HS-5 (cell line): Measurements from ENCODE around the gene RNU4-1.
"Not testable (repeated sequence)": the region's sequence is repeated elsewhere in the genome, so short reads cannot be mapped to it uniquely, and the experiment has no call there.

ENCODE experiments used
- DNase-seq: peaks from one replicate; pipeline ENCODE4 v3.0.0-alpha.2; 2012; ENCODE audit warnings: low read depth

Gene RNU4-1

DNA sequence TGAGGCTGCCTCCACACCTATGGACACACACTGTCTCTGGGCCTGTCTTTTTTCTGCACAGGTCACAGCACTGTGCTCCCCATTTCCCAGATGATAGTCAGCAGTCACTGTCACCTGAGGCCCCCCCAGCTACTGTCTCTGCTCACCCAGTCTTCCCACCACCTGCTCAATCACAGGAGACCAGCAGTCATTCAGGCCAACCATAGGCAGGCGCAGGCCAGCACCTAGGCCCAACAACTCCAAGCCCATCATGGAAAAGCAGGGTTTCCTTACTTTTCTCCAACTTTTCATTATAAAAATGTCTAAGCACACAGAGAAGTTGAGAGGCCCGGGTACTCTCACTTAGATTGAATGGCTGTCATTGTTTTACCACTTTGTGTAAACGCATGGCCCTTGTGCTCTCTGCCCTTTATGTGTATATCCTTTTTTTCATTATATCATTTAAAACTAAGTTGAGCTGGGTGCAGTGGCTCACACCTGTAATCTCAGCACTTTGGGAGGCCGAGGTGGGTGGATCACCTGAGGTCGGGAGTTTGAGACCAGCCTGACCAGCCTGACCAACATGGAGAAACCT, 34.6 kb downstream of the RNU4-1 start:
- no peak for DNase-seq

DNA sequence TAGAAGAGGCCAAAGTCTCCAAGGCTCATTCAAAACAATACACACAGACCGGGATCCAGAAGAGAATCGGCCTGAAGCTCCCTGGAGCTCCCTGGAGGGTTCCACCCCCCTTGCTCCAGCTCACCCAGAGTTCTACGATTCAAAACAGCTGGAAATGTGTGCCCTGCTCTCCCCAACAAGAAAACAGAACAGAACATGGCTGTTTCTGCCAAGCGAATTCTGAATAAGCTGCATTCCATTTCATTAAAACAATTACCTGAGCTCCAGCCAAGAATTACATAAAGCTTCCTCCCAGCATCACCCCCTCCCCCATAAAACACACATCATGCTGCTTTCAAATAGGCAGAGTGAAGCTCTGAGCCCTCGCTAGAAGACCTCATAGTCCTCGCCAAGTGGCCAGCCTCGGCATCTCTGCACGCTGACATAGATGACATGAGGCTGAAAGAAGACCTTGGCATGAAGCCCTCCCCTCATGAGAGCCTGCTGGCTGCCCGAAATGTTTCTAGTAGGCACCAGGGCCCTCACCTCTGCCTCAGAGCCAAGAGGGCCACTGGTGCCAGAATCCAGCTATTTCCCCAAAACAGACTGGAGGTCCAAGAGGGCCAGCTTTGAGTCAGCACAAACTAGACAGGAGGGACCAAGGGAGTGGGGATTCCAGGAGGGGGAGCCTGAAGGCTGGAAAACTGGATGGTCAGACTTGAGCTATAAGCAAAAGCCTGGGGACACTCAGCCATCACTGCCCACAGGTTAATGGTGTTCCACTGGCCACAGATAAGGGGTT, 35.8 kb downstream of the RNU4-1 start:
- peak; percentile 86 for DNase-seq

DNA sequence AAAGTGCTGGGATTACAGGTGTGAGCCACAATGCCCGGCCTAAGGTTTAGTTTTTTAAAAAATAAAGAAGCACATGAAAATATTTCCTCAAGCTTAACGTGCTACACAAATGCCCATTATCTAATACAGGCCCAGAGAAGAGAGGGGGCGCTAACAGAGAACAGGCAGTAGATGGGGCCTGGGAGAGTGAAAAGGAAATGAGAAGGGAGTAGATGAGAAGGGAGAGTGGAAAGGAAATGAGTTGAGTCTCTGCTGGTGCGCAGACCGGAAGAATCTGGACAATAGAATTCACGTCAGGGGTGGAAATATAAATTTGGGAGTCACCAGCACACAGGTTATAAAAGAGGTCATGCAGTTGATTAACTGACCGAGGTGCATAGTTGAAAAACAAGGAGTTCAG, 38.2 kb downstream of the RNU4-1 start:
- DNase-seq = no peak

DNA sequence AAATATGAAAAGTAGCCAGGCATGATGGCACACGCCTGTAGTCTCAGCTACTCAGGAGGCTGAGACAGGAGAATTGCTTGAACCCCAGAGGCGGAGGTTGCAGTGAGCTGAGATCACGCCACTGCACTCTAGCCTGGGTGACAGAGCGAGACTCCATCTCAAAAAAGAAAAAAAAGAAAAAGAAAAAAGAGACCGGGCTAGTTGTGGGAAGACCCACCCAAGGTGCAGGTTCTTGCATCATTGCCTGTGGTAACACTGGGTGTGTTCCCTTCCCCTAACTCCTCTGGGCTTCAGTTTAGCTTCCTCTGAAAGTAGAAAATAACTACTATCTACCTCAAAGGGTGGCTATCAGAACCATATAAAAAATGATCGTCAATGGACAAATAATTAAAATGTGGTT, 39.7 kb downstream of the RNU4-1 start:
- not testable (repeated sequence) for DNase-seq

DNA sequence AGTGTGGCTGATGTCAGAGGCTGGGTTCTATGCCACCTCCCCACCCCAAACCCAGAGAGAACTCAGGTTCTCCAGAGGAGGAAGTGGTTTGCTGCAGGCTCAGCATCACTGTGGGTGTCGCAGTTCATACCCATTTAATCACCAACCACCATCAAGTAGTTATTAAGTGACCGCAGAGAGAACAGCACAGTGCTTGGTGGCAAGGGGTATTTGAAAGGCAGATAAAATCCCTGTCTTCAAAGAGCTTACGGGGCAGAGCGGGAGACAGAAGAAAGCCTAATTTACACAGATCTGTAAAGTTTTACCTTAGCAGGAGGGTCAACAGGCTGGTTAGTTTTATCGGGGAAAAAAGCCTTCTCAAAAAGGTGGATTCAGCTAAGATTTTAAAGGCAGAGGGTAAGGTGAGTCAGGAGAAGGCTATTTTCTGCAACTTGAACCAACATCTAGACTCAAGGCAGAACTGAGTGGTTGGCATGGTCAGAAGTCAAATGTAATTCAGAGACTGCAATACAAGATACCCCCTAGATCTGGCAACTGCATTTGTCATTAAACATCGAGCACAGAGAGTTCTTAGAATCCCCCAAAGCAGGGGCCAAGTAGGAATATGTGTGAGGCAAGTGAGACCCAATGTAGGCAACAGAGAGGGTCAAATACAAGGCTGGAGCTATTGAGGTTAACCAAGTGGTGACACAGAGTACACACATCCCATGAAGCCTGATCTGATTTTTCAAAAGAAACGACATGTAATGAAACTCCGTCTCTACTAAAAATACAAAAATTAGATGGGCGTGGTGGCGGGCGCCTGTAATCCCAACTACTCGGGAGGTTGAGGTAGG, 40.7 kb downstream of the RNU4-1 start:
- no peak for DNase-seq

DNA sequence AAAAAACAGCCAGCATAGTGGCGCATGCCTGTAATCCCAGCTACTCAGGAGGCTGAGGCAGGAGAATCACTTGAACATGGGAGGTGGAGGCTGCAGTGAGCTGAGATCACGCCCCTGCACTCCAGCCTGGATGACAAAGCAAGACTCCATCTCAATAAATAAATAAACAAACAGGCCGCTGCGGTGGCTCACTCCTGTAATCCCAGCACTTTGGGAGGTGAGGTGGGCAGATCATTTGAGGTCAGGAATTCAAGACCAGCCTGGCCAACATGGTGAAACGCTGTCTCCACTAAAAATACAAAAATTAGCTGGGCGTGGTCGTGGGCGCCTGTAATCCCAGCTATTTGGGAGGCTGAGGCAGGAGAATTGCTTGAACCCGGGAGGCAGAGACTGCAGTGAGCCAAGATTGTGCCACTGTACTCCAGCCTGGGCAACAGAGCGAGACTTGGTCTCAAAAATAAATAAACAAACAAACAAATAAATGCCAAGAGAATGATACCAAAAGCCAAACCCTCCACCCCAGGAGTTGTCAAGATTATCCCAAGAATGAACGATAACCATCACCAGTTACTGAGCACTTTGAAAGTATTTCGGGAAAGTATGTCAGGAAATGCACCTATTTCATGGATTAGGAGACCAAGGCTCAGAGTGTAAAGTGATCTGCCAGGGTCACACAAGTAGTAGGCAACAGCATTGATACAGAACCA, 41.5 kb downstream of the RNU4-1 start:
- not testable (repeated sequence) for DNase-seq

DNA sequence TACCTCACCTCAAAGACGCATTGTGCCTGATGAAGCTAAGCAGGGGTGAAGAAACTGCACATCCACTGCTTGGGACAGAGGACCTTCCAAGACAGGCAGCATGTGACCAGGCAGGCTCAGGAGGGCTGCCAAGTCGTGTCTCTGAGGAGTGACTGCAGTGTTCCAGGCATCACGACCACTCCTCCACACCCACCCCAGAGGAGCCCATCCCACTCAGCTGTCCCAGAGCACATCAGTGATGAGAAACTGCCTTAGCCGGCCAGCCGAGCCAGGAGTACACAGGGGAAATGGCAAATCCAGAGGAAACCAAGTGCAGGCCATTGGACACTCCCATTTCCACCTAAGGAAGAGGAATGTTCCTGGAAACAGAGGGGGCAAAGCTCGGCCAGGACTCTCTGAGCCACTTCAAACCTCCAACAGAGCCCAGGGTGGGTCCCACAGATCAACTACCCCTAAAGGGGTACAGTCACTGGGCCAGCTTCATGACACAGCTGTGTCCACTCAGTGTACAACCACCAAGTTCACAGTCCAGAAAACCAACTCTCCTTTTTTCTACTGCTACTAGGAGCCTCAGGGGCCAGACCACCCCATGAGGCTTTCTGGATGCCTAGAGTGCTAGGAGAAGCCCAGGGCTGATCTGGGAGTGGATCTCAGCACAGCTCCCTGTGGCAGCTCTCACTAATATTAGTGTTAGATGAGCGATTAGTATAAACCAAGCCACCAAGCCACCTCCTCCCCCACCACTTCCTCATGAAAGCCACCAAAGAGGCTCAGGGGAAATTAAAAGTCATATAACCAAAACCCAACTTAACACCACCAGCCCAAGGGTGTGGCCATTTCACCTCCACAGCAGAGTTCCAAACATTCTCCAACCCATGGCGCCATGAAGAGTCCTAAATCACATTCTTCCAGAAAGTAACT, 42.9 kb downstream of the RNU4-1 start:
- no peak for DNase-seq

DNA sequence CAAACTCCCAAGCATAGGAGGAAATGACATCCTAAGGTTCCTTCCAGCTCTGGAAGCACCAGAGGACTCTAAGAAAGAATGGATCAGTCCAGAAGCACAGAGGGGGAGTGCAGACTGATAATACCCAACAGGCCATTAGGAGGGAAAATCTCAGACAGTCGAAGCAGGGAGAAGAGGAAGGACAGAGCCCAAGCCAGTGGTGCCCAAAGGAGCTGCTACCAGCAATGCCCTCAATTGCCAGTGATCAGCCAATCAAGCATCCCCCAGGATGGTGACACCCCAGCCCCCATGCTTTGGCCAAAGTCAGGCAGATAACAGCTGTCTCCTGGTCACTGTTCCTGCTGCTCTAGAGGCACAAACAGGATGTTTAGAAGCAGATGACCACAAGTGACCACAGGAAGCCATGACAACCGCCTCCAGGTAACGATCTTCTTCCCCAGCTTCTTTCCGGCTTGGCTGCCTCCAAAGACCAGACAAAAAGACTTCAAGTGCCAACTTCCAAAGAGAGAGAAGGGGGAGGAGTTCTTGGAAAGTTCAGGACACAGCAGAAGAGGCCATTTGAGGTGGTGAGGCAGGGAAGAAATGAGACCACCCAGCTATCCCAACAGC, 43.7 kb downstream of the RNU4-1 start:
- DNase-seq = no peak

DNA sequence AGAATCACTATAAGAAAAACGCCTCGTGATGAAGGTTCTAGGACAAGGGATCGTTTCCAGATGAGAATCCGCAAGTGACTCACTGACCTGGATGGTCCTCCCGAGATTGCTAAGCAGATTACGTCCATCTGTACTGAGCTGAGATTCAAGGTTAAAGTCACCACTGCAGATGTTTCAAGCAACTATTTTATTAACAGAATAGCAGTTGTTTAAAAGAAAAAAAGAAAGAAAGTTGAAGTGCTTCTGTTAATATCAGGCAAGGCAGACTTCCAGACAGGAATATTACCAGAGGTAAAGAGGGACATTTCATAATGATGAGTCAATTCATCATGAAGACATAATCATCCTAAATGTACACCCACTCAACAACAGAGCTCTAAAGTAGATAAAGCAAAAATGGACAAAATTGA, 45.4 kb downstream of the RNU4-1 start:
- peak; percentile 83 for DNase-seq

DNA sequence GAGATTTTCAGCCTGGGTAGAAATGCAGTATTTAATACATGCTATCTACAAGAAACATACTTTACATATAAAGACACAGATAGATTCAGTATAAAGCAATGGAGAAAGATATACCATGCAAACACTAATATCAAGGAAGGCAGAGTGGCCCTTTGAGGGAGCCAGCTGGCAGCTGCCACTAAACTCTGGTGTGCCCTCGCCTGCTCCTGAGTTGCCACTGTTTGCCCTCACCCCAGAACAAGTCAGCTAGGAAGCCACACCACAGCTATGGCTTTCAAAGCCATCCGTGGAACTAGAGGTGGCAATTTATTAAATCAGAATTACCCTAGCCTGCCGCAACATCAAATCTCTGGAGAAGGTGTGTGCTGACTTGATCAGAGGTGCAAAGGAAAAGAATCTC, 45.9 kb downstream of the RNU4-1 start:
- DNase-seq = no peak

DNA sequence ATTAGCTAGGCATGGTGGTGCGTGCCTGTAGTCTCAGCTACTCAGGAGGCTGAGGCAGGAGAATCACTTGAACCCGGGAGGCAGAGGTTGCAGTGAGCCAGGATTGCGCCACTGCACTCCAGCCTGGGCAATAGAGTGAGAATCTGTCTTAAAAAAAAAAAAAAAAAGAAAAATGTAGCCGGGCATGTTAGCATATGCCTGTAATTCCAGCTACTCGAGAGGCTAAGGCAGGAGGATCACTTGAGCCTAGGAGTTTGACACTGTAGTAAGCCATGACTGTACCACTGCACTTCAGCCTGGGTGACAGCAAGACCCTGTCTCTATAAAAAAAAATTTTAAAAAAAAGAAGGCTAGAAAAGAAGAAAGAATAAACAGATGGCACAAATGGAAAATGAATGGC, 46.3 kb downstream of the RNU4-1 start:
- DNase-seq = not testable (repeated sequence)
